C4-2B (cell line): ENCODE results near the gene RIMS4.

Experiments
- CTCF ChIP-seq: fragments of 450-650 bp; conservative IDR thresholded peaks from 2 replicates; pipeline ENCODE4 v1.5.1; 2017; ENCODE audit warnings: mild to moderate bottlenecking
- ZFX ChIP-seq: fragments of 450-650 bp; IDR thresholded peaks from 2 replicates; pipeline ENCODE4 v1.6.1; 2017

DNA sequence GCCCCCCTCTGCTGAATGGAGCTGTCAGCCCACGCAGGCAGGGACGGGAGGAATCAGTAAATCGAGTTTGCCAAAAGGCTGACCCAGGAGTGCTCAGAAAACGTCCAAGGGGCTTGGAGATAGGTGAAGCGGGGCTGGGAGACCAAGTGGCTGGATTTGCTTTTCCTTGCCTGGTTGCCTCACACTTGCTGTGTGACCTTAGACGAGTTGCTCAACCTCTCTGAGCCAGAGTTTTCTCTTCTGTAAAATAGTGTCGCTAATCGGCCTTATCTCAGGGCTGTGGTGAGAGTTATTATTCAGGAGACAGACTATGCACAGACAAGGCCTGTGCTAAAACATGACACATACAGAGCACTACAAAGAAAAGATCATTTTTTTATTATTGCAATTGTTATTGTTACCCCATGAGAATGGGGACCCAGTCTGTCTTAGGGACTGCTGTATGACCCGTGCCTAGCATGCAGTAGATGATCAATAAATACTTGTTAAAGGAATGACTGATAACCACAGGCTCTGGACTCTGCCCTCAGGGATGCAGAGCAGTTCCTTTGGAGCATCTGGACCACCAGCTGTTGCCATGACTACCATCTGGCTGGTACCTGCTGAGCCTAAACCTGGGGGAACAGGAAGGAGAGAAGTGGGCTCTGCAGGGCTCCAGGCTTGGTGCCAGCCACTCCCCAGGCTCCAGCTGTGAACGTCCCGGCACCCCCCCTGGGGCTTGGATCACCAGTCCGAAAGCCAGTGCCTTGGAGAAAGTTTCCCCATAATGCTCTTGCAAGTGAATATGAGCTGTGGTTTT is 63.8 kb downstream of the RIMS4 start:
- TF ChIP-seq CTCF (no peak), ZFX (no peak)
